Left ventricle myocardium inferior (tissue), 1 donor: ENCODE measurements around the gene SLC19A1. TPM values are rescaled to one million over a fixed set of nuclear protein-coding genes. Genes with fewer than 3 reads are reported as not detected.

Source experiments
- DNase-seq: peaks from one replicate; pipeline ENCODE4 v3.0.0-alpha.2; 2020
- H3K27ac ChIP-seq: fragments of 200-600 bp; replicated peaks from 2 replicates; pipeline ENCODE4 v1.8.0; 2021
- H3K27me3 ChIP-seq: fragments of 200-600 bp; 2 replicates; pipeline ENCODE4 v1.8.0; 2021; ENCODE audit warnings: low read depth
- H3K36me3 ChIP-seq: fragments of 200-600 bp; 2 replicates; pipeline ENCODE4 v1.8.0; 2021
- H3K4me1 ChIP-seq: fragments of 200-600 bp; 2 replicates; pipeline ENCODE4 v1.8.0; 2021
- H3K4me3 ChIP-seq: fragments of 200-600 bp; 2 replicates; pipeline ENCODE4 v1.8.0; 2021; ENCODE audit warnings: mild to moderate bottlenecking, moderate library complexity
- H3K9me3 ChIP-seq: fragments of 200-600 bp; replicated peaks from 2 replicates; pipeline ENCODE4 v1.8.0; 2021
- intact Hi-C: fragments of 100-400 bp; cut with micrococcal nuclease; formaldehyde crosslinking; loops from one replicate; pipeline ENCODE4 v1.11.0; 2022
- total RNA-seq: library from RNA; stranded (reverse); fragmentation: NEBNext Ultra II Directional; extraction: Animal tissue kit (Norgen Biotek cat#: 25700); gene quantifications from one replicate; pipeline ENCODE4 v1.2.1, GENCODE V29; 2021
- TF ChIP-seq, protein P1 (sequence below): fragments of 200-600 bp; IDR thresholded peaks from 2 replicates; pipeline ENCODE4 v1.8.0; 2021; ENCODE audit warnings: antibody characterized with exemption, mild to moderate bottlenecking, borderline replicate concordance
- donor health status: DM: no; HTN: yes; CAD: no; lungs with severe emphysema.

The SLC19A1 gene
- total RNA-seq, 1 donor from 2014 or later: 4.9 TPM

DNA sequence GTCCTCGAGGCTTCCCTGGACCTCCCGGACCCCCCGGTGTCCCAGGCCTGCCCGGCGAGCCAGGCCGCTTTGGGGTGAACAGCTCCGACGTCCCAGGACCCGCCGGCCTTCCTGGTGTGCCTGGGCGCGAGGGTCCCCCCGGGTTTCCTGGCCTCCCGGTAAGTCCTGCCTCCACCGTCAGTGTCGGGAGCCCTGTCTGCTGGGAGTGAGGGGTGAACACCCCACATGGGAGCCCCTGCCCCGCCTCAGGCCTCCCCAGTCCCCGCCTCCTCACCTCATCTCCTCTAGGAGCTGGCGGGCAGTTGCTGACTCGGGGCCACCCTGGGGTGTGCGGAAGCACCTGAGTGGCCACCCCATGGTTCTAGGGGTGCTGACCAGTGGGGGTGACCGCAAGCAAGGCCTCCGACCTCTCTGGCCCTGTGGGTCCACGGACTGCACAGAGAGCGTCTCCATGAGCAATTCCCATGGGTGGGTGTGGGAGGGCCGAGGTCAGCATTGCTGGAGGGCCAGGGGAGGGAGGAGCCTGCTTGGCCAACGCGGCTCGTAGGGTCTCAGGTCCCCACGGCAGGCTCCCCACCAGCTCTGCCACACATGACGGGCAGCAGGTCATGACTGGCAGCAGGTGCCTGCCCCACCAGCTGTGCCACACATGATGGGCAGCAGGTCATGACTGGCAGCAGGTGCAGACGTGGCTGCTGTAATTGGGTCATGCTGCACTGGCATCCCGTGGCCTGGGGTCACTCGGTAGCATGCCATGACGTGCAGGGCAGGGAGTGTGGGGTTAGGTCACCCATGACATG, 61.3 kb downstream of the SLC19A1 start:
- no peak for DNase-seq
- Histone ChIP-seq H3K4me1 (peaks cover 16% of the 10 kb centered on the region), H3K36me3 (peaks cover 67% of the 10 kb centered on the region), H3K9me3 (no peaks in the 10 kb centered on the region), H3K4me3 (no peak overlapping the region), H3K27me3 (no peaks in the 10 kb centered on the region), H3K27ac (no peak overlapping the region)
- TF ChIP-seq, protein P1, sequence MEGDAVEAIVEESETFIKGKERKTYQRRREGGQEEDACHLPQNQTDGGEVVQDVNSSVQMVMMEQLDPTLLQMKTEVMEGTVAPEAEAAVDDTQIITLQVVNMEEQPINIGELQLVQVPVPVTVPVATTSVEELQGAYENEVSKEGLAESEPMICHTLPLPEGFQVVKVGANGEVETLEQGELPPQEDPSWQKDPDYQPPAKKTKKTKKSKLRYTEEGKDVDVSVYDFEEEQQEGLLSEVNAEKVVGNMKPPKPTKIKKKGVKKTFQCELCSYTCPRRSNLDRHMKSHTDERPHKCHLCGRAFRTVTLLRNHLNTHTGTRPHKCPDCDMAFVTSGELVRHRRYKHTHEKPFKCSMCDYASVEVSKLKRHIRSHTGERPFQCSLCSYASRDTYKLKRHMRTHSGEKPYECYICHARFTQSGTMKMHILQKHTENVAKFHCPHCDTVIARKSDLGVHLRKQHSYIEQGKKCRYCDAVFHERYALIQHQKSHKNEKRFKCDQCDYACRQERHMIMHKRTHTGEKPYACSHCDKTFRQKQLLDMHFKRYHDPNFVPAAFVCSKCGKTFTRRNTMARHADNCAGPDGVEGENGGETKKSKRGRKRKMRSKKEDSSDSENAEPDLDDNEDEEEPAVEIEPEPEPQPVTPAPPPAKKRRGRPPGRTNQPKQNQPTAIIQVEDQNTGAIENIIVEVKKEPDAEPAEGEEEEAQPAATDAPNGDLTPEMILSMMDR: no peak
- intact Hi-C loops: no loop called here

DNA sequence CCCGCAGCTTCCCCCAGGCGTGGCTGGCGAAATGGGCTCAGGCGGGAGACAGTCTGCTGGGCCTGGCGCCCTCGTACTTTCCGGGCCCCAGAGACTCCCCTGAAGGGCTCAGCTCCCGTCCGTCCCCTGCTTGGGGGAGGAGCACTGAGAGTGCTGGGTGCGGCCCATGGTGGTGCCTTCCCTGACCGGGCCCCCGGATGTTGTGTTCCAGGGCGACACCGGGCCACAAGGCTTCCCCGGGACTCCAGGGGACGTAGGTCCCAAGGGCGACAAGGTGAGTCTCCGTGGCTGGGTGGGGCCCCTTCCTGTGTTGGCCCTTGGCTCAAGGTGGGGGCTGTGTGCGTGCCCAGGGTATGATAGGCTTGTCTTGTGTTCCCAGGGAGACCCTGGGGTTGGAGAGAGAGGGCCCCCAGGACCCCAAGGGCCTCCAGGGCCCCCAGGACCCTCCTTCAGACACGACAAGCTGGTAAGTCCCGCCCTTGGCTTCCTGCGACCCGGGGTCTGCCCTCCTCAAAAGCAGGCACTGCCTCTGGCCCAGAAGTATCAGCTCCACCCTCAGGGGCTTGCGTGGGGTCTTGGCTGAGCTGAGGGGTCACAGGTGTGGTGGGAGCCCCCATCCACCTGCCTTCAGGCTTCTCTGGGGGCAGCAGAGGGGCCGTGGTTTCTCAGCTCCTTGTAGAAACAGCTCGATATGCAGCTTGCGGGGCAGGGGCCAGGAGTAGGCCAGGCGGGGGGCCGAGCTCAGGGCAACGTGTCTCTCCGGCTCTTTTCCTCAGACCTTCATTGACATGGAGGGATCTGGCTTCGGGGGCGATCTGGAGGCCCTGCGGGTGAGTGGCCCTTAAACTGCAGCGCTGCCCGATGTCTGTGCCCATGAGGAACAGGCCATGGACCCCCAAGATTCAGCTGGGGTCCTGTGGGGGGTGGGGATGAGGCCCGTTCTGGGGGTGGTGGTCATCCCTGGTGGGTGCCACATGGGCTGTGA, 62.3 kb downstream of the SLC19A1 start:
- H3K9me3 ChIP-seq: no peaks in the 10 kb centered on the region
- no peak overlapping the region for H3K27ac ChIP-seq
- intact Hi-C loops: no loop called here
- TF ChIP-seq, protein P1: no peak
- H3K27me3 ChIP-seq: no peaks in the 10 kb centered on the region
- peaks cover 76% of the 10 kb centered on the region for H3K36me3 ChIP-seq
- DNase-seq: no peak
- peaks cover 16% of the 10 kb centered on the region for H3K4me1 ChIP-seq
- no peak overlapping the region for H3K4me3 ChIP-seq

DNA sequence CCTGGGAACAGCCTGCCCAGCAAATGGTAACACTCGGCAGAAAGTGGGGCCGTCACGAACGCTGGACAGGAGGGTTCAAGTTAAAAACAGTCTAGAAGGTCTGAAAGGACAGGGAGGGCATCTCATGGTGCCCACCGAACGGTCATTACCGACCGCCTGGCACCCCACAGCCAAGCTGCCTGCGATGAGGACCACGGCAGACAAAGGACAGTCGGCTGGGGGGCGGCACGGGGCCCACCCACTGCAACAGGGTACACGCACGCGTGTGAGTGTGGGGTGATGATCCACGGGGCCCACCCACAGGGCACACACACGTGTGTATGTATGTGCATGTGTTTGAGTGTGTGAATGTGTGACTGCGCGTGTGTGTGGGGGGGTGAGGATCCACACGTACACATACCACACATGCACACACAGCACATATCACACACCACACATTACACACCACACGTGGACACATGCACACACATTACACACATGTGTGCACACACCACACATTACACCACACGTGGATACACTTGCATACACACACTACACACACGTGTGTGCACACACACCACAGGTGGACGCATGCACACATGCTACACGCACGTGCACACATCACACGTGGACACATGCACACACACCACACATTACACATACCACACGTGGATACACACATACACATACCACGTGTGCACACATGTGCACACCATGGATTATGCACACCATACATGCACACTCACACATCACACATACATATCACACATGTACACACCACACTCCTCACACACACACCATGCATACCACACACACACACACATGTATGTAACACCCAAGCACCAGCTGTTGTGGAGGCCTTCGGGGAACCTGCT, 63.2 kb downstream of the SLC19A1 start:
- no peak for DNase-seq
- Histone ChIP-seq H3K36me3 (peaks cover 79% of the 10 kb centered on the region), H3K27me3 (no peaks in the 10 kb centered on the region), H3K4me3 (peak overlapping the region; percentile 20), H3K9me3 (no peaks in the 10 kb centered on the region), H3K4me1 (peaks cover 16% of the 10 kb centered on the region), H3K27ac (peak overlapping the region; percentile 47)
- TF ChIP-seq, protein P1: no peak
- intact Hi-C loops: no loop called here

DNA sequence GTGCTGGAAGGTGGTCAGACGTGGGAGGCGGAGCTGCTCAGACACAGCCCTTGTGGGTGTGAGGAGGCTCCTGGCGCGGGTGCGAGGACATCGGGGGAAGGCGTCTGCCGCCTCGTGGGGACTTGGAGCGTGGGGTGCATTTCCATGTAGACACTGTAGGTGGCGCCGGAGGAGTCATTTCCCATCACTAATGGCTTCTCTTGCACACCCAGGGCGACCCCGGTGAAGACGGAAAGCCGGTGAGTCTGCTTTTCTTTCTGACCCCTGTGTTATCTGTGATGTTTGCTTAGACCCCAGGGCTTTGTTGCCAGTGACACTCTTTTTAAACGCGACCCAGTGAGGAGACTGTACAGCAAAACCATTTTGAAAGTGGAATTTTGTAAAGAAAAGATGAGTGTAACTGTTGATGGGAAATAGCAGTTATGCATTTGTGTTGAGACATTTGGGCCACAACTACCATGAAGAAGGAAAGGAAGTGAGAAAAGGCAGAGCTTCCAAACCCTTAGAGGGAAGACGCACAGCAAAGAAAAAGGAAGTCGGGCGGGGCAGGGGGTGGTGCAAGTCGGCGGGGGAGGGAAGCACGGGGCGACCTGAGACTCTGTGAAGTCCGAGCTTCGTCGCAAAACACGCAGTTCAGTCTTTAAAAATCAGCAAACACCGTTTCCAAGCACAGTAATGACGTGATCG, 64.0 kb downstream of the SLC19A1 start:
- Histone ChIP-seq H3K27ac (peak overlapping the region; percentile 47), H3K9me3 (no peaks in the 10 kb centered on the region), H3K36me3 (peaks cover 74% of the 10 kb centered on the region), H3K27me3 (no peaks in the 10 kb centered on the region), H3K4me1 (peaks cover 16% of the 10 kb centered on the region), H3K4me3 (peak overlapping the region; percentile 20)
- intact Hi-C loops: no loop called here
- TF ChIP-seq, protein P1: peak; percentile 86
- DNase-seq: peak; percentile 71
